GM18868 (cell line): ENCODE results near the gene NHLRC1.

ENCODE experiments used
- ATAC-seq: cut with Tn5 transposase; IDR thresholded peaks from one replicate; pipeline ENCODE4 v1.9.1; 2021; ENCODE audit warnings: mild to moderate bottlenecking, moderate library complexity; ENCODE audit not compliant: unreplicated experiment

Gene NHLRC1

DNA sequence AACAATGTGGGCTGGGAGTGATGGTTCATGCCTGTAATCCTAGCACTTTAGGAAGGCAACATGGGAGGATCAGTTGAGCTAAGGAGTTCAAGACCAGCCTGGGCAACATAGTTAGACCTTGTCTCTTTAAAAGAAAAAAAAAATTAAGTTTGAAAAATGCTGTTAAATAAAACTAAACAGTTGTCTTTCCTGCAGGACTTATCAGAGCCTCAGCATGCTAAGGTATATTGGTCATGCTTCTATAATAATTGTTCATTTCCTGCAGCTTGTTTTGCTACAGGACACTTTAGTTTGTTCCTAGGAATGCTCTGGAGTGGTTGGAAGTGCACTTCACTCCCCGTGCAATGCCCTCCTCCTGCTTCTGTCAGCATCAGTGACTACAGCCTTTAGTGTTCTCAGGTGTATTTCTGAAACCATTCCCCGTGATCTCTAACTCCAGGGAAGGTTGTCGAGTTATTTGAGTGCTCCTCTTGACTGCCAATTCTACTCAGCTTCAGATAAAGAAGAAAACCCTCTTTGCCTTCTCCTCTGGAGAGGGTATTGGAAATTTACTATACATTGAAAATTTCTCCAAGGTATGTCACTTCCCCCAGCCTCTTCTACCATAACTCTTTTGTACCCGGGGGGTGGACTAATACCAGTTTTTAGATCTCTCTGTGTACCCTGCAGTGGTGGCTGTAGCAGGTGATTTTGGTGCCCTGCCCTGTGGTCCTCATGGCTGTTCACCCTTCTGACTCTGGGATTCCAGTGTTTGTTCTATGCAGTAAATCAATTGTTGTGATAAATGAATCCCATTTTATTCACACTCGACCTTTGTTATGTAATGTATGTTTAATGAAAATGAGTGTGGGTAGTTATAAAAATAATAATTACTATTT is 33.8 kb downstream of the NHLRC1 start:
- no peak for ATAC-seq

DNA sequence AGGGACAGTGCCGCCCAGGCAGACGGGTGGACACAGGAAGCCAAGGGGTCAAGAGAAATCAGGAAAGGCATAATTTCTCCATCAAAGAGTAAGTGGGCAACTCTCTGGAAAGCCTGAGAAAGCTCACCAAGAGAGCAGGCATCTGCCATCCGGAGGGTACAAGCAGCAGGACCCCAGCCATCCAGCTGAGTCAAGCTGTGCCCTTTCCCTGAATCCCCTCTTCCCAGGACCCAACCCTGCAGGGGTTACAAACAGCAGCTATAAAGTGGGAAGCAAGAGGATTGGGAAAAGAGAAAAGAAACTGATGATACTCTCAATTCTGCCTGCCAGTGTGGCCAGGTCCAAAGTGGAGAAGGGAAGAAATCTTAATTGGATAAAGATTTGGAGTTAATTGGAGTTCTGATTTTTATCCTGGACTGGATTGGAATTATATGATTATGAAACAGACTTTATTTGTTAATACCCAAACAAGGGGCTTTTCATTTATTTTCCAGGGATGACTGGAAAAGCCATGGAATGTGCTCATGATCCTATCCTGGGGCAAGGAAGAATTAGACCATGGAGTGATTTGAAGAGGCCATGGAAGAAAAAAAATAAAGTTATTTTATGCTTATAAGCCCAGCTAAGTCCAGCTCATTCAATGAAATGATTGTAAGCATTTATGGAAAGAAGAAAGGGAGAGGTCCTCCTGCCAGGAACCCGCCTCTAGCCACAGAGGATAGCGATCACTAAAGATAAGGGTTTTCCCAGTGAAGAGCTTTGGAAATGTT is 34.9 kb downstream of the NHLRC1 start:
- no peak for ATAC-seq

DNA sequence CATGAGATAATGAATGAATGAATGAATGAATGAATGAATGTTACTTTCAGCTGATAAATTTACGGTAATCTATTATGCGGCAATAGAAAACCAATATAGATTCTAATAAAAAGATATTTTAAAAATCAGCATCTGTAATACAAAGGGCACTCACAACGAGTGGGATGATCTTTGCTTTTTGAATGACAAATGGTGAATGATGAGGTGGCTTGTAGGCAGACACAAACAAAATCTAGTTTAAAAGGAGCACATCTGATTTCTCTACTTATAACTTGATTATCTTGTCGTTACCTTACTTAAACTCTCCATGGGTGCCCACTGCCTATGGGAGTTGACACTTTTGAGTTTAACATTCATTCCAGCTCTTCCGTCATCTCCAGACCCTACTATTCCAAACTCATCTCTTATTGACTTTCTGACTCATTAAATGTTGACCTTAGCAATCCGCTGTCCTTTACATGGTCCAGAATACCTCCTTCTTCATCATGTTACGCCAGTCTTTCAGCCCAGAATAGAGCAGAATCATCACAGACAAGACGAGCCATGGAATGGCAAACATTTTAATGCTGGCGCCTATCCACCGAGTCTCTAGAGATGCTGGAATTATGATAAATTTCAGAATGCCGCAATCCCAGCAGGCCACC is 41.3 kb downstream of the NHLRC1 start:
- ATAC-seq = no peak

DNA sequence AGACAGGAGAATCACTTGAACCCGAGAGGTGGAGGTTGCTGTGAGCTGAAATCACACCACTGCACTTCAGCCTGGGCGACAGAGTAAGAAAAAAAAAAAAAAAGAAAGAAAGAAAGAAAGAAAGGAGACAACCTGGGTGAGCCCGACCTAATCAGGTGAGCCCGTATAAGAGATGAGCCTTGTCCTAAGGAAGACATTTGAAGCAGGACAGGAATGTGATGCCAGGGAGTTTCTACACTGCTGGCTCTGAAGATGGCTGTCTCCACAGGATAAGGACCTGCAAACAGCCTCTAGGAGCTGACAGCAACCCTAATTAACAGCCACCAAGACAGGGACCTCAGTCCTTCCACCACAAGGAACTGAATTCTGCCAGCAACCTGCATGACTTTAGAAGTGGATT is 41.9 kb downstream of the NHLRC1 start:
- no peak for ATAC-seq

DNA sequence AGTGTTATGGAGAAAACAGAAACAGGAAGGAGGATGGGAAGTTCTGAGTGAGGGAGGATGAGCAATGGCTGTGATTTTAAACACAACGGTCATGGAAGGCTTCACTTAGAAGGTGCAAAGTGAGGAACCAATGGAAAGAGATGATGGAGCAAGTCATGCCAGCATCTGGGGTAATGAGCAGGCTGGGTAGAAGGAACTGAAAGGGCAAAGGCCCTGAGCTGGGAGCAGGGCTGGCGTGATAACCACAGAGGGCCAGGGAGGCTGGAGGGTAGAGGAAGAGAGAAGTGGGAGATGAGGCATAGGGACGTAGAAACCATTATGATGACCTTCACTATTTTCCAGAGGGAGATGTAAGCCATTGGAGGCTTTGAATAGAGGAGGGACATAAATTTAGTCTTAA is 43.6 kb downstream of the NHLRC1 start:
- ATAC-seq = no peak

DNA sequence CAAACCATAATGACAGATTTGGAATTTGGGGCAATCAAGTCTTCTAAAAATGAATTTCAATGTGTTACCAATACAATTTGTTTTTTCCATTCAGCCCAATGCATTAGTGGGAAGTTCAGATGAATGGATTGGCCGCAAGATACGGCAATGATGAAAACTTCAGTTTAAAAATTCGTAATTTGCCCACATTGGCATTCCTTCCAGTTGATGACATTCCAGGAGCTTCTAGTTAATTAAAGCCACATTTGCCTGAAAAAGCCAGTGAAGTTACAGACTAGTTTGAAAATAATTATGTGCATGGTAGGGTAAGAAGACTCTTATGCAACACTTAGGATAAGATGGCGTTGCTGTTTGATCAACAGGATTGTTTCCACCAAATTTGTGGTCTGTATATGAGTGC is 46.2 kb downstream of the NHLRC1 start:
- no peak for ATAC-seq

DNA sequence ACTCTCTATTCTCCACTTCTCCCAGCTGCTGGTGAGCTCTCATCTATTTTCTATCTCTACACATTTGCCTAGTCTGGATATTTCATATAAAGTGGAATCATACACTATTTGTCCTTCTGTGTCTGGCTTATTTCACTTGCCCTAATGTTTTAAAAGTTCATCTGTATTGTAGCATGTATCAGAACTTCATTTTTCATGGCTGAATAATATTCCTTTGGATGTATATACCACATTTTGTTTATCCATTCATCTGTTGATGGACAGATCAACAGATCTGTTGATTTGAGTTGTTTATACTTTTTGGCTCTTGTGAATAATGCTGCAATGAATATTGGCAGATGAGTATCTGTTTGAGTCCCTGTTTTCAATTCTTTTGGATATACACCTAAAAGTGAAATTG is 49.6 kb downstream of the NHLRC1 start:
- ATAC-seq = no peak

DNA sequence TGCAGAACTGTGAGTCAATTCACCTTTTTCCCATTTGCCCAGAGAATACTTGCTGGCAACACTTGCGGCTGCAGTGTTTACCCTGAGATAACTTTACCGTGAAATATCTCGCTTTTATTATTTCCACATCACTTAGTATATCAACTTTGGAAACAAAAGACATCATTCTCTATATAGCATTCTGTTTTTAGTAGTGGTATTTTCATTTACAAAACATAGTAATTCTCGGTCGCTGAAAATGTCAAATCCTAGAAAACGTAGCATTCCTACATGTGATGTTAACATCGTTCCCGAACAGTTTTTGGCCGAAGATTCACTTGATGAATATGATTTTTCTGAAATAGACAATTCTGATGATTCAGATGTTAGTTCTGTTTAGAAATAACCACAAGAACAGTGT is 52.0 kb downstream of the NHLRC1 start:
- no peak for ATAC-seq
